ENCODE data around the gene MIA.

The MIA gene

DNA sequence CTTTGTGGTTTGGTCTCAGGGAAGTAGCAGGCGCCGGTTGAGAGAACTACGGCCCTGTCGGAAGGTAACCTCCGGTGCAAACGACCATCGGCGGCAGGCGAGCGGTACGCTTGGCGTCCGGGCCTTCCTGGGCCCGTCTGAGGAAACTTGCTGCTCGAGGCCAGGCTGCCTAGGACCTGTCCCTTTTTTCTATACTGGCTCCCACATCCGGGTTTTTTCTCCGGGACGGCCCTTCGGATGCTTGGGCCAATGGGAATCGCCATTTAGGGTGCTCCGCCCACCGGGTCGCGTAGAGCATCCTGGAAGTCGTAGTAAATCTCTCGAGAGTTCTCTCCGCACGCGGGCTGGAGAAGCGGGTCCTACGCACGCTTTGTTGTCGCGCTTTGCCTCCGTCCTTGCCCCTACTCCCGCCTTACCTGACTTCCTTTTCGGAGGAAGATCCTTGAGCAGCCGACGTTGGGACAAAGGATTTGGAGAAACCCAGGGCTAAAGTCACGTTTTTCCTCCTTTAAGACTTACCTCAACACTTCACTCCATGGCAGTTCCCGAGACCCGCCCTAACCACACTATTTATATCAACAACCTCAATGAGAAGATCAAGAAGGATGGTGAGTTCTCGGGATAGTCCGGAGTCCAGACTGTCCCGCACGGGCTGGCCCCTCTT, 24.3 kb upstream of the MIA start, which contains the start of gene SNRPA:
Gene SNRPA (plus strand): TSS at position 330 of the 664 bp plus-strand sequence. CDS start 206 bp downstream, at position 536.
- TF ChIP-seq, protein P1, sequence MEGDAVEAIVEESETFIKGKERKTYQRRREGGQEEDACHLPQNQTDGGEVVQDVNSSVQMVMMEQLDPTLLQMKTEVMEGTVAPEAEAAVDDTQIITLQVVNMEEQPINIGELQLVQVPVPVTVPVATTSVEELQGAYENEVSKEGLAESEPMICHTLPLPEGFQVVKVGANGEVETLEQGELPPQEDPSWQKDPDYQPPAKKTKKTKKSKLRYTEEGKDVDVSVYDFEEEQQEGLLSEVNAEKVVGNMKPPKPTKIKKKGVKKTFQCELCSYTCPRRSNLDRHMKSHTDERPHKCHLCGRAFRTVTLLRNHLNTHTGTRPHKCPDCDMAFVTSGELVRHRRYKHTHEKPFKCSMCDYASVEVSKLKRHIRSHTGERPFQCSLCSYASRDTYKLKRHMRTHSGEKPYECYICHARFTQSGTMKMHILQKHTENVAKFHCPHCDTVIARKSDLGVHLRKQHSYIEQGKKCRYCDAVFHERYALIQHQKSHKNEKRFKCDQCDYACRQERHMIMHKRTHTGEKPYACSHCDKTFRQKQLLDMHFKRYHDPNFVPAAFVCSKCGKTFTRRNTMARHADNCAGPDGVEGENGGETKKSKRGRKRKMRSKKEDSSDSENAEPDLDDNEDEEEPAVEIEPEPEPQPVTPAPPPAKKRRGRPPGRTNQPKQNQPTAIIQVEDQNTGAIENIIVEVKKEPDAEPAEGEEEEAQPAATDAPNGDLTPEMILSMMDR (IDR thresholded peaks at IDR 0.05; ENCODE audit: borderline replicate concordance, control extremely low read depth, extremely low read depth, insufficient read depth, missing control alignments): no peak
- in situ Hi-C loops (cut with MboI; ENCODE audit: low sequenced_read_pairs, unreplicated experiment): no loop called here
- DNase-seq (ENCODE audit: low spot score): peak; percentile 93

DNA sequence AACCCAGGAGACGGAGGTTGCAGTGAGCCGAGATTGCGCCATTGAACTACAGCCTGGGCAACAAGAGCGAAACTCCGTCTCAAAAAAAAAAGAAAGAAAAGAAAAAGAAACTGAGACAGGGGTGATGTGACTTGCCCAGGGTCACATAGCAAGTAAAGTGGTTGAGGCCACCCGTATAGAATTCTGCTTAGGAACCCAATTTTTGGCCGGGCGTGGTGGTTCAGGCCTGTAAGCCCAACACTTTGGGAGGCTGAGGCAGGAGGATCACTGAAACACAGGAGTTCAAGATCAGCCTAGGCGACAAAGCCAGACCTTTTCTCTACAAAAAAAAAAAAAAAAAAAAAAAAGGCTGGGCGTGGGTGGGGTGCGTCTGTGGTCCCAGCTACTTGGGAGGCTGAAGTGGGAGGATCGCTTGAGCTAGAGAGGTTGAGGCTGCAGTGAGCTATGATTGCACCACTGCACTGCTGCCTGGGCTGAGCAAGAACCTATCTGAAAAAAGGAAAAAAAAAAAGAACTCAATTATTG, 23.0 kb upstream of the MIA start:
- DNase-seq (ENCODE audit: low spot score): no peak
- in situ Hi-C loops (cut with MboI; ENCODE audit: low sequenced_read_pairs, unreplicated experiment): no loop called here
- TF ChIP-seq, protein P1 (IDR thresholded peaks at IDR 0.05; ENCODE audit: borderline replicate concordance, control extremely low read depth, extremely low read depth, insufficient read depth, missing control alignments): no peak

DNA sequence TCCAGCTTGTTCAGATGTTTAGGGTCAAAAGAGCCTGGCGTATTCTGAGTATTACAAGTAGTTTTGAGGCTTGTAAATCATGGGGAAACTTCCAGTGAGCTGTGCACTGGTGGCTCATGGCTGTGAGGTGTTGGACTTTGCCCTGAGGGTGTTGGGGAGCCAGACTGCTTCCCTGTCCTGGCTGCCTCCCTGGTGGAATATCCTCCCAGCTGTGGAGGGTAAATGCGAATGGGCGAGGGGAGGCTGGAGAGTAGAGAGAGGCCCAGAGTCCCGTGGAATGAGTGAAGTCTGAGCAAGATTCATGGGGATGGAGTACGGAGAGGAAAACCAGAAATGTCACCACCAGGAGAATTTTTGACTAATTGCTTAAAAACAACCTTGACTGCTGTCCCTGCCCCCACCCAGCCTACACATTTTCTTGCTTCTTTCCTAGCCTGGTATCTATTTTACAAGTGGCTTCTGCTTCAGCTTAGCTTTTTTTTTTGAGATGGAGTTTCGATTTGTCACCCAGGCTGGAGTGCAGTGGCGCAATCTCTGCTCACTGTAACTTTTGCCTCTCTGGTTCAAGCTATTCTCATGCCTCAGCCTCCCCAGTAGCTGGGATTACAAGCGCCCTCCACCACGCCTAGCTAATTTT, 20.6 kb upstream of the MIA start:
- DNase-seq (ENCODE audit: low spot score): no peak
- in situ Hi-C loops (cut with MboI; ENCODE audit: low sequenced_read_pairs, unreplicated experiment): no loop called here
- TF ChIP-seq, protein P1 (IDR thresholded peaks at IDR 0.05; ENCODE audit: borderline replicate concordance, control extremely low read depth, extremely low read depth, insufficient read depth, missing control alignments): no peak

- TF ChIP-seq, protein P1 (IDR thresholded peaks at IDR 0.05; ENCODE audit: borderline replicate concordance, control extremely low read depth, extremely low read depth, insufficient read depth, missing control alignments): no peak
- in situ Hi-C loops (cut with MboI; ENCODE audit: low sequenced_read_pairs, unreplicated experiment): no loop called here
- no peak for DNase-seq (ENCODE audit: low spot score)
Measured at GRCh38 chr19:40755248-40755624, 20.1 kb upstream of the MIA start.

GRCh38 chr19:40755791-40756190, 19.5 kb upstream of the MIA start:
- no peak for DNase-seq (ENCODE audit: low spot score)
- in situ Hi-C loops (cut with MboI; ENCODE audit: low sequenced_read_pairs, unreplicated experiment): no loop called here
- TF ChIP-seq, protein P1 (IDR thresholded peaks at IDR 0.05; ENCODE audit: borderline replicate concordance, control extremely low read depth, extremely low read depth, insufficient read depth, missing control alignments): no peak

DNA sequence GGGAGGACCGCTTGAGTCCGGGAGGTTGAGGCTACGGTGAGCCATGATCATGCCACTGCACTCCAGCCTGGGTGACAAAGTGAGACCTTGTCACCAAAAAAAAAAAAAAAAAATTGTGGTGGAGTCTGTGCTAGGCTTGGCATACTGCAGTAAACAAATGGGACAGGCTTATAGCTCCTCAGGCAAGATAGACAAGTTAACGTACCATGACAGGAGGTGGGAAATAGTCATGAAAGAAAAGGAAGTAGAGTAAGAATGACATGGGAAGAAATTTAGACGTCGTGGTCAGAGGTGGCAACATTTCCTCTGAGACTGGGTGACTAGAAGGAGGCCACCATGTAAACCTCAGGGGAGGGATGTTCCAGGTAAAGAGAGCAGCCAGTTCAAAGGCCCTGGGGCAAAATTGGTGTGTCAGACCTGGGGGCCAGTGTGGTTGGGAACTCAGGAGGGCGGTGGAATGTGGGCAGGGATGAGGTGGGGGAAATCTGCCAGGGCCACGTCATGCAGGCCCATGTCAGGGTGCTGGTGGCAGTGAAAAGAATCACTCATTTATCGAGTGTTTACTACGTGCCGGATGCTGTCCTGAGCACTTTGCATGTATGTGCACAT, 18.7 kb upstream of the MIA start:
- in situ Hi-C loops (cut with MboI; ENCODE audit: low sequenced_read_pairs, unreplicated experiment): no loop called here
- no peak for DNase-seq (ENCODE audit: low spot score)
- TF ChIP-seq, protein P1 (IDR thresholded peaks at IDR 0.05; ENCODE audit: borderline replicate concordance, control extremely low read depth, extremely low read depth, insufficient read depth, missing control alignments): no peak

Measured in GM13976 (cell line).